Measurements from ENCODE around the gene RRAD.
"Not testable (repeated sequence)": the region's sequence is repeated elsewhere in the genome, so short reads cannot be mapped to it uniquely, and the experiment has no call there.

Gene RRAD

DNA sequence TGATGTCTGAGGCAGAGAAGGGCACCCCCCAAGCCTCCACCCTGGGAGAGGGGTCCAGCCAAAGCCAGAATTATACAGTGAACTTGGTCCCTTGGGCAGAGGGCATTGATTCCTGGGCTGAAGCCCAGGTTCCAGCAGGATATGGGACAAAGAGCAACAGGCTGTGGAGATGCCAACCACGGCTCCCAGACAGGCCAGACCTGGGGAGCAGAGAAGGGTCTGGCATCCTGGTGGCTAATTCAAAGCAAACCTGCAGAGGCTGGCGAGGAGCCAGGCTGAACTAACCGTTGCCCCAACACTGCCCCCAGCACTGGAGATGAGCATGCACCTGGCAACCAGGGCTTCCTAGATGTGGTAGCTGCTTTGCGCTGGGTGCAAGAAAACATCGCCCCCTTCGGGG lies 38.7 kb upstream of the RRAD start:
- TF ChIP-seq, protein P1, sequence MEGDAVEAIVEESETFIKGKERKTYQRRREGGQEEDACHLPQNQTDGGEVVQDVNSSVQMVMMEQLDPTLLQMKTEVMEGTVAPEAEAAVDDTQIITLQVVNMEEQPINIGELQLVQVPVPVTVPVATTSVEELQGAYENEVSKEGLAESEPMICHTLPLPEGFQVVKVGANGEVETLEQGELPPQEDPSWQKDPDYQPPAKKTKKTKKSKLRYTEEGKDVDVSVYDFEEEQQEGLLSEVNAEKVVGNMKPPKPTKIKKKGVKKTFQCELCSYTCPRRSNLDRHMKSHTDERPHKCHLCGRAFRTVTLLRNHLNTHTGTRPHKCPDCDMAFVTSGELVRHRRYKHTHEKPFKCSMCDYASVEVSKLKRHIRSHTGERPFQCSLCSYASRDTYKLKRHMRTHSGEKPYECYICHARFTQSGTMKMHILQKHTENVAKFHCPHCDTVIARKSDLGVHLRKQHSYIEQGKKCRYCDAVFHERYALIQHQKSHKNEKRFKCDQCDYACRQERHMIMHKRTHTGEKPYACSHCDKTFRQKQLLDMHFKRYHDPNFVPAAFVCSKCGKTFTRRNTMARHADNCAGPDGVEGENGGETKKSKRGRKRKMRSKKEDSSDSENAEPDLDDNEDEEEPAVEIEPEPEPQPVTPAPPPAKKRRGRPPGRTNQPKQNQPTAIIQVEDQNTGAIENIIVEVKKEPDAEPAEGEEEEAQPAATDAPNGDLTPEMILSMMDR (conservative IDR thresholded peaks at IDR 0.05; ENCODE audit: control insufficient read depth, insufficient read depth, low read depth, low read length) = no peak
- DNase-seq (ENCODE audit: low read depth) = no peak
- no peak overlapping the region for H3K4me3 ChIP-seq (ENCODE audit: control insufficient read depth, low read depth, low read length)

DNA sequence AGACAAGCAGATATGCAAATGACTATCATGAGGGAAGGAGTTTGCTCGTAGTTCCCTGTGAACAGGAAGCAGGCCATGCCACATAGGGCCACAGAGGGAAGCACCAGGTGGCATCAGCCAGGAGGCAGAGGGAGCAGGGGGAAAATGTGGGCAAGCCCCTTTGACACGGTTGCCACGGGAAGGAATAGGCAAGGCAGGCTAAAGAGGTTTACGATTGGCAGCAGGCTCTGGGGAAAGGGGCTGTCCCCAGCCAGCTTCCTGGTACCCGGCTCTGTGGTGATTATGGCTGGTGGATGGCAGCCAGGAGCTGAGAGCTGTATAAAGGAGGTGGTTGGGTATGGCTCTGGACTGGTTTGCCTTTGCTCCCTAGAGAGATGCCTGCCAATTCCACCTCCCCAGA lies 36.6 kb upstream of the RRAD start:
- no peak overlapping the region for H3K4me3 ChIP-seq (ENCODE audit: control insufficient read depth, low read depth, low read length)
- DNase-seq (ENCODE audit: low read depth) = no peak
- TF ChIP-seq, protein P1 (conservative IDR thresholded peaks at IDR 0.05; ENCODE audit: control insufficient read depth, insufficient read depth, low read depth, low read length) = no peak

DNA sequence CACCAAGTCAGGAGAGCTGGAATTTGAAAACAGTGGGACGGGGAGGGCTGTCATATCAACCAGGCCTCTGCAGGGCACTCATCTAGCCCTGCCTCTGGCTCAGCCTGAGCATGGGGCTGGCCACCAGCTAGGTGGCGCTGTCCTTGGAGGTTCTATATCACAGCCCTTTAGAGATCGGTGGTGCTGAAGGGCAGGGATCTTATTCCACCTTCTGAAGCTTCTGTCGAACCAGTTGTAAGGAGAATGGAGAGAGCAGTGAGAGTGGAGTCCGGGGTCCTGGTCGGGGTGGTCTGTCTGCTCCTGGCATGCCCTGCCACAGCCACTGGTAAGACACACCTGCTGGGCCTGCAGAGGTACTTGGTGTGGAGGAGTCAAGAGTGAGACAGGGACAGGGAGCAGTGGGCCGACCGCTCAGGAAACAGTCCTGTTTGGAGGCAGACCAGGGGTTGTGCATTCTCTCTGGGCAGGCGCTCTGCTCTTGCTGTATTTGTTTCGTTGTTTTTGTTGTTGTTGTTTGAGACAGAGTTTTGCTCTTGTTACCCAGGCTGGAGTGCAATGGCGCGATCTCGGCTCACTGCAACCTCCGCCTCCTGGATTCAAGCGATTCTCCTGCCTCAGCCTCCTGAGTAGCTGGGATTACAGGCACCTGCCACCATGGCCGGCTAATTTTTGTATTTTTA lies 35.9 kb upstream of the RRAD start, which contains the start of gene CES3:
CES3 (plus strand) TSS at position 202 of the 680 bp plus-strand sequence; CDS start at position 244, 42 bp downstream.
- H3K4me3 ChIP-seq (ENCODE audit: control insufficient read depth, low read depth, low read length) = no peak within 1 kb of the TSS
- DNase-seq (ENCODE audit: low read depth) = peak; percentile 59
- TF ChIP-seq, protein P1 (conservative IDR thresholded peaks at IDR 0.05; ENCODE audit: control insufficient read depth, insufficient read depth, low read depth, low read length) = peak; percentile 77

DNA sequence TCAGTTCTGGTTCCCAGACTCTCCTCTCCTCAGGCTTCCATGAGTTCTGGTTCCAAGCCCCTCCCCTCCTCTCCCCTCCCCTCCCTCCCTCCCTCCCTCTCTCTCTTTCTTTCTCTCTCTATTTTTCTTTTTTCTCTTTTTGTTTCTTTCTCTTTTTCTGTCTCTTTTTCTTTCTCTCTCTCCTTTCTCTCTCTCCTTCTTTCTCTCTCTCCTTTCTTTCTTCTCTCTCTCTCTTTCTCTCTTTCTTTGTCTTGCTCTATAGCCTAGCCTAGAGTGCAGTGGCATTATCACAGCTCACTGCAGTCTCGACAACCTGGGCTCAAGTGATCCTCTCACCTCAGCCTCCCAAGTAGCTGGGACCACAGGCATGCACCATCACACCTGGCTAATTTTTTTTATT lies 34.9 kb upstream of the RRAD start:
- no peak for DNase-seq (ENCODE audit: low read depth)
- H3K4me3 ChIP-seq (ENCODE audit: control insufficient read depth, low read depth, low read length) = no peak overlapping the region
- TF ChIP-seq, protein P1 (conservative IDR thresholded peaks at IDR 0.05; ENCODE audit: control insufficient read depth, insufficient read depth, low read depth, low read length) = no peak

DNA sequence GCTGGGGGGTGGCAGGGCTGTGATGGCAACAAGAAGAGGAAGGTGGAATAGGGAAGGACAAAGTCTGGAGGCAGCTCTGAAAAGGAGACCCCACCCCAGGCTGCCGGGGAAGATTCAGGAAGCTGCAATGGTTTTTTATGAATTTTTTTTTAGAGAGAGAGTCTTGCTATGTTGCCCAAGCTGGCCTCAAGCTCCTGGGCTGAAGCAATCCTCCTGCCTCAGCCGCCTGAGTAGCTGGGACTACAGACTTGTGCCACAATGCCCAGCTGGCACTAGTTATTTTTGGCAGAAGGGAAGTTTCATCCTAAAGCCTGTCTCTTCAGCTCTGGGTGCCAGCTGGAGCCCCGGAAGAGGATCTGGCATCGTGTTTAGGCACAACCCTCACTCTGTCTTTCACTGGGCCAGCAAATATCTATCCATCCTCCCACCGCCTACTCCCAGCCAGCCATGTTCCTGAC lies 34.4 kb upstream of the RRAD start:
- H3K4me3 ChIP-seq (ENCODE audit: control insufficient read depth, low read depth, low read length) = no peak overlapping the region
- no peak for DNase-seq (ENCODE audit: low read depth)
- TF ChIP-seq, protein P1 (conservative IDR thresholded peaks at IDR 0.05; ENCODE audit: control insufficient read depth, insufficient read depth, low read depth, low read length) = no peak

DNA sequence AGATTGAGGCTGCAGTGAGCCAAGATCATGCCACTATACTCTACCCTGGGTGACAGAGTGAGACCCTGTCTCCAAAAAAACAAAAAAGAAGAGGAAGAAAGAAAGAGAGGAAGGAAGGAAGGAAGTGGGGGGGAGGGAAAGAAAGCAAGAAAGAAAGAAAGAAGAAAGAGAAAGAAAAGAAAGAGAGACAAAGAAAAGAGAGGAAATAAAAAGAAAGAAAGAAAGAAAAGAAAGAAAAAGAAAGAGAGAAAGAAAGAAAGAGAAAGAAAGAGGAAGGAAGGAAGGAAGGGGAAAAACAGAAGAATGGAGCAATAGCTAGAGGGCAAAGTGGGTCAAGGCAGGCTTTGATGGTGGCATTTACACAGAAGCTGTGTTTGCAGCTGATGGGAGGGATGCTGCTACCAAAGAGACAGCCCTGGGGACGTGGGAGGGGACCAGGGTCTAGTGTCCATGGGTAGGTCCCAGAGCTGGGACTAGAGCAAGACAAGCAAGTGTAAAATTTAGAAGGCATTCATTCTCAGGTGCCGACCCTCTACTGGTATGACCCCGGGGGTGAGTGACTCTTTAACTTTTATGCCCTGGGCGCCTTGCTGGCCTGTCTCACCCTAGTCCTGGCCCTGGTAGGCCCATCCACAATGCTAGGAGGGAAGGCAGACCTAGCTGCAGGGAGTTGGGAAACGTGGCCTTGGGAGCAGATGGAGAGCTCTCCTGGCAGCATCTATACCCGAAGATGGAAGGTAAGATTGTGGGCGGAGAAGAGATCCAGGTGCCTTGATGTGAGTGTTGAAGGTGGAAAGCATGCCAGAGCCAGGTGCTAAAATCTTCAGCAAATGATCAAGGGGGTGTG lies 33.7 kb upstream of the RRAD start:
- DNase-seq (ENCODE audit: low read depth) = no peak
- TF ChIP-seq, protein P1 (conservative IDR thresholded peaks at IDR 0.05; ENCODE audit: control insufficient read depth, insufficient read depth, low read depth, low read length) = no peak
- no peak overlapping the region for H3K4me3 ChIP-seq (ENCODE audit: control insufficient read depth, low read depth, low read length)

DNA sequence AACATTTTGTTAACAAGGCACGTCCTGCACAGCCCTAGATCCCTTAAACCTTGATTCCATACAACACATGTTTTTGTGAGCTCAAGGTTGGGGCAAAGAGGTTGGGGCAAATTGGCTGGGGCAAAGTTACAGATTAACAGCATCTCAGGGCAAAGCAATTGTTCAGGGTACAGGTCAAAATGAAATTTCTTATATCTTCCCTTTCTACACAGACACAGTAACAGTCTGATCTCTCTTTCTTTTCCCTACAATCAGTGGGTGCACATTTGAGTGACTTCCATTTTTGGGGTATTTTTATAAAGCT lies 30.8 kb upstream of the RRAD start:
- DNase-seq (ENCODE audit: low read depth); H3K4me3 ChIP-seq (ENCODE audit: control insufficient read depth, low read depth, low read length): not testable (repeated sequence)

DNA sequence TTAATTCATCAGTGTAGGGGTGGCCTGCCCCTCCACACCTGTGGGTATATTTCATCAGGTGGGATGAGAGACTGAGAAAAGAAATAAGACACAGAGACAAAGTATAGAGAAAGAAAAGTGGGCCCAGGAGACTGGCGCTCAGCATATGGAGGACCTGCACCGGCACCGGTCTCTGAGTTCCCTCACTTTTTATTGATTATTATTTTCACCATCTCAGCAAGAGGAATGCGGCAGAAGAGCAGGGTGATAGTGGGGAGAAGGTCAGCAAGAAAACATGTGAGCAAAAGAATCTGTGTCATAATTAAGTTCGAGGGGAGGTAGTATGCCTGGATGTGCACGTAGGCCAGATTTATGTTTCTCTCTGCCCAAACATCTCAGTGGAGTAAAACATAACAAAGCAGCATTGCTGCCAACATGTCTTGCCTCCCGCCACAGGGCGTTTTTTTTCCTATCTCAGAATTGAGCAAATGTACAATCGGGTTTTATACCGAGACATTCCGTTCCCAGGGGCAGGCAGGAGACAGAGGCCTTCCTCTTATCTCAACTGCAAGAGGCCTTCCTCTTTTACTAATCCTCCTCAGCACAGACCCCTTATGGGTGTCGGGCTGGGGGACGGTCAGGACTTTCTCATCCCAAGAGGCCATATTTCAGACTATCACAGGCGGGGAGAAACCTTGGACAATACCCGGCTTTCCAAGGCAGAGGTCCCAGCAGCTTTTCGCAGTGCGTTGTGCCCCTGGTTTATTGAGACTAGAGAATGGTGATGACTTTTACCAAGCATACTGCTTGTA lies 30.2 kb upstream of the RRAD start:
- not testable (repeated sequence) for DNase-seq (ENCODE audit: low read depth); H3K4me3 ChIP-seq (ENCODE audit: control insufficient read depth, low read depth, low read length)
